B cell (primary cell): Measurements from ENCODE around the gene EVC. TPM values are rescaled to one million over a fixed set of nuclear protein-coding genes. Genes with fewer than 3 reads are reported as not detected.

ENCODE experiments used
- ATAC-seq: fragments of 200-7000 bp; cut with Tn5 transposase; one replicate; pipeline ENCODE4 v1.10.0; 2021; ENCODE audit warnings: low read depth, mild to moderate bottlenecking, moderate number of reproducible peaks, moderate library complexity
- CTCF ChIA-PET: fragments of 350-600 bp; sonication (Branson Sonifier 250); formaldehyde crosslinking; loops from one replicate; lab custom pipeline; 2021; ENCODE audit warnings: antibody characterized with exemption, inconsistent platforms; lab: Charles Lee
- POLR2A ChIA-PET: fragments of 350-600 bp; sonication (Branson Sonifier 250); formaldehyde crosslinking; loops from one replicate; lab custom pipeline; 2021; ENCODE audit warnings: antibody characterized with exemption; lab: Charles Lee
- DNase-seq: peaks from one replicate; pipeline ENCODE4 v3.0.0; 2013
- H2AFZ ChIP-seq: 2 replicates; pipeline ENCODE4 v1.6.1; 2012; ENCODE audit warnings: mild to moderate bottlenecking, low read depth, low read length; ENCODE audit not compliant: insufficient read depth, poor library complexity, severe bottlenecking
- H3K27ac ChIP-seq, 2 donors: 1 replicate in 1 of 2; 2 replicates in 1 of 2; pipeline ENCODE4 v1.5.1; 2012 to 2013; ENCODE audit warnings: low read length in 2 of 2, mild to moderate bottlenecking in 2 of 2, moderate library complexity in 1 of 2
- H3K27me3 ChIP-seq, 4 experiments: fragments of 200-600 bp in 1 of 4; sonication (generic) in 1 of 4; replicated peaks in 1 of 4; 1 replicate in 2 of 4; 2 replicates in 2 of 4; pipeline versions ENCODE4 v1.6.1 to v1.7.0; 2013 to 2016; ENCODE audit warnings: low read length in 3 of 4, mild to moderate bottlenecking in 2 of 4, mixed read lengths in 1 of 4, moderate library complexity in 1 of 4; ENCODE audit not compliant: insufficient read depth in 4 of 4, control insufficient read depth in 3 of 4; ENCODE audit errors: control extremely low read depth in 1 of 4
- H3K36me3 ChIP-seq, 2 experiments: replicated peaks in 1 of 2; 1 replicate in 1 of 2; 2 replicates in 1 of 2; pipeline versions ENCODE4 v1.6.1 to v1.7.1; 2013; ENCODE audit warnings: low read length in 1 of 2; ENCODE audit not compliant: insufficient read depth in 2 of 2, control insufficient read depth in 1 of 2; ENCODE audit errors: control extremely low read depth in 1 of 2, extremely low read depth in 1 of 2
- H3K4me1 ChIP-seq, 2 donors: fragments of 200-600 bp in 1 of 2; sonication (generic) in 1 of 2; 1 replicate in 1 of 2; 2 replicates in 1 of 2; pipeline versions ENCODE4 v1.5.1 to v1.6.1; 2013 to 2017; ENCODE audit warnings: low read length in 2 of 2; ENCODE audit not compliant: control insufficient read depth in 2 of 2, insufficient read depth in 2 of 2
- H3K4me2 ChIP-seq: replicated peaks from 2 replicates; pipeline ENCODE3; 2012; ENCODE audit warnings: mild to moderate bottlenecking, low read depth, low read length; ENCODE audit not compliant: poor library complexity, severe bottlenecking
- H3K4me3 ChIP-seq, 5 experiments: fragments of 200-600 bp in 1 of 5; sonication (generic) in 1 of 5; 1 replicate in 3 of 5; 2 replicates in 2 of 5; pipeline versions ENCODE4 v1.5.1 to v1.7.0; 2011 to 2016; ENCODE audit warnings: low read length in 4 of 5, mild to moderate bottlenecking in 4 of 5, low read depth in 2 of 5, control low read depth in 1 of 5, moderate library complexity in 1 of 5; ENCODE audit not compliant: insufficient read depth in 1 of 5; ENCODE audit errors: control extremely low read depth in 1 of 5, extremely low read depth in 1 of 5
- H3K79me2 ChIP-seq: fragments of 200-600 bp; sonication (generic); one replicate; pipeline ENCODE4 v1.6.0; 2016; ENCODE audit warnings: low read length; ENCODE audit not compliant: control insufficient read depth, insufficient read depth
- H3K9ac ChIP-seq: fragments of 200-600 bp; sonication (generic); 2 replicates; pipeline ENCODE4 v1.6.1; 2017; ENCODE audit warnings: mild to moderate bottlenecking, low read length, moderate library complexity
- H3K9me3 ChIP-seq, 3 donors: one replicate each; pipeline versions ENCODE4 v1.6.1 to v1.7.1; 2013; ENCODE audit warnings: low read length in 2 of 3; ENCODE audit not compliant: control insufficient read depth in 2 of 3, insufficient read depth in 1 of 3; ENCODE audit errors: control extremely low read depth in 1 of 3
- H4K20me1 ChIP-seq: 2 replicates; pipeline ENCODE4 v1.6.0; 2012; ENCODE audit warnings: mild to moderate bottlenecking, low read length; ENCODE audit not compliant: insufficient read depth, control insufficient read depth, poor library complexity, severe bottlenecking
- H3K27ac Mint-ChIP-seq: one replicate; pipeline ENCODE4 v1.8.0; 2021; ENCODE audit warnings: mixed read lengths
- H3K27me3 Mint-ChIP-seq: one replicate; pipeline ENCODE4 v1.8.0; 2021; ENCODE audit warnings: mixed read lengths
- H3K4me1 Mint-ChIP-seq: one replicate; pipeline ENCODE4 v1.8.0; 2021; ENCODE audit warnings: mixed read lengths
- H3K4me3 Mint-ChIP-seq: one replicate; pipeline ENCODE4 v1.8.0; 2021; ENCODE audit warnings: mixed read lengths
- H3K9me3 Mint-ChIP-seq: one replicate; pipeline ENCODE4 v1.8.0; 2022; ENCODE audit warnings: mixed read lengths; ENCODE audit not compliant: insufficient read depth
- EZH2 ChIP-seq: IDR thresholded peaks from 2 replicates; pipeline ENCODE4 v1.6.1; 2012; ENCODE audit warnings: borderline replicate concordance, low read depth, mild to moderate bottlenecking, moderate library complexity, low read length; ENCODE audit not compliant: insufficient read depth, poor library complexity, severe bottlenecking
- WGBS: methylation state at CpG from one replicate; pipeline ENCODE4 v1.1.5; 2013; ENCODE audit warnings: missing lambda C conversion rate; ENCODE audit not compliant: insufficient coverage; 5-methylcytosine and 5-hydroxymethylcytosine counted together
- intact Hi-C: fragments of 100-400 bp; cut with micrococcal nuclease; formaldehyde crosslinking; loops from one replicate; pipeline ENCODE4 v1.10.0; 2022
- polyA plus RNA-seq: library from polyadenylated mRNA; depleted of rRNA; stranded (reverse); fragments of >200 nt; gene quantifications from 2 replicates; pipeline ENCODE4 v1.2.3, GENCODE V29; 2012
- total RNA-seq, 2 donors: library from RNA; stranded (reverse); fragments of 120-200 nt in 1 of 2; gene quantifications; 1 replicate in 1 of 2; 2 replicates in 1 of 2; pipeline versions ENCODE4 v1.2.3 to v1.2.4, GENCODE V29; 2013 to 2022
- TF ChIP-seq, protein P1 (sequence below): fragments of 200-600 bp; IDR thresholded peaks from one replicate; pipeline ENCODE4 v1.8.0; 2022; ENCODE audit warnings: antibody characterized with exemption, mild to moderate bottlenecking

Gene EVC
- total and polyA plus RNA-seq, 2 donors (not counting 1 experiment from before 2014, with no cell fraction given), result 1.5 TPM; not detected in 1

DNA sequence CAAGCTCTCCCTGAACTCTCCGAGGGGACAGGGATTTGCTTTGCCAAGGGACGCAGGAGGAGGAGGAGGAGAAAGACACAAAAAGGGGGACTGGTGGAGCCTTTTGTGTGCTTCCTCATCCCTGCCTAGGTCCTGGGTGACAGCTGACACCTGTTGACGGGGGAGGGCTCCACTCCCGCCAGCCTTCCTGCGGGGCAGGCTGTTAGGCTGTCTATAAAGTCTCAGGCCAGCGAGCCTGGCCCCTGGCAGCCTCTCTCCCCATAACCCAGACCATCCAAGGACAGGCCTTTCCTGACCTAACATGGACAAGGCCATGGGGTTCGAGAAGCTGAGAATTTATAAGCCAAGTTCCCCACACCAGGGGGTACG lies 1.8 kb upstream of the EVC start:
- DNase-seq (no peak), ATAC-seq (no peak)
- no peak overlapping the region for H3K4me3 Mint-ChIP-seq
- peaks cover 0 to 29% (median 0%) of the 10 kb centered on the region in 3 donors for H3K9me3 ChIP-seq
- peaks cover 0 to 44% (median 5%) of the 10 kb centered on the region in 4 experiments for H3K27me3 ChIP-seq
- no peak overlapping the region for H3K4me2 ChIP-seq
- CTCF ChIA-PET, result no interaction called here
- H4K20me1 ChIP-seq, result no peaks in the 10 kb centered on the region
- H3K4me3 ChIP-seq, result no peak overlapping the region
- no peak overlapping the region for H3K27ac Mint-ChIP-seq
- H3K36me3 ChIP-seq, result no peaks in the 10 kb centered on the region
- H3K9me3 Mint-ChIP-seq, result no peaks in the 10 kb centered on the region
- peaks cover 39% of the 10 kb centered on the region for H3K27me3 Mint-ChIP-seq
- 82% methylated on average over 7 of the region's 8 CpGs for WGBS
- no peaks in the 10 kb centered on the region for H3K79me2 ChIP-seq
- TF ChIP-seq, protein P1, sequence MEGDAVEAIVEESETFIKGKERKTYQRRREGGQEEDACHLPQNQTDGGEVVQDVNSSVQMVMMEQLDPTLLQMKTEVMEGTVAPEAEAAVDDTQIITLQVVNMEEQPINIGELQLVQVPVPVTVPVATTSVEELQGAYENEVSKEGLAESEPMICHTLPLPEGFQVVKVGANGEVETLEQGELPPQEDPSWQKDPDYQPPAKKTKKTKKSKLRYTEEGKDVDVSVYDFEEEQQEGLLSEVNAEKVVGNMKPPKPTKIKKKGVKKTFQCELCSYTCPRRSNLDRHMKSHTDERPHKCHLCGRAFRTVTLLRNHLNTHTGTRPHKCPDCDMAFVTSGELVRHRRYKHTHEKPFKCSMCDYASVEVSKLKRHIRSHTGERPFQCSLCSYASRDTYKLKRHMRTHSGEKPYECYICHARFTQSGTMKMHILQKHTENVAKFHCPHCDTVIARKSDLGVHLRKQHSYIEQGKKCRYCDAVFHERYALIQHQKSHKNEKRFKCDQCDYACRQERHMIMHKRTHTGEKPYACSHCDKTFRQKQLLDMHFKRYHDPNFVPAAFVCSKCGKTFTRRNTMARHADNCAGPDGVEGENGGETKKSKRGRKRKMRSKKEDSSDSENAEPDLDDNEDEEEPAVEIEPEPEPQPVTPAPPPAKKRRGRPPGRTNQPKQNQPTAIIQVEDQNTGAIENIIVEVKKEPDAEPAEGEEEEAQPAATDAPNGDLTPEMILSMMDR, result no peak
- no peak for TF ChIP-seq EZH2
- intact Hi-C loops, result no loop called here
- H2AFZ ChIP-seq, result no peak overlapping the region
- H3K4me1 Mint-ChIP-seq, result peaks cover 20% of the 10 kb centered on the region
- no peak overlapping the region for H3K27ac ChIP-seq
- H3K9ac ChIP-seq, result no peak overlapping the region
- POLR2A ChIA-PET, result no interaction called here
- H3K4me1 ChIP-seq, result peaks cover 0 to 17% of the 10 kb centered on the region in 2 donors

DNA sequence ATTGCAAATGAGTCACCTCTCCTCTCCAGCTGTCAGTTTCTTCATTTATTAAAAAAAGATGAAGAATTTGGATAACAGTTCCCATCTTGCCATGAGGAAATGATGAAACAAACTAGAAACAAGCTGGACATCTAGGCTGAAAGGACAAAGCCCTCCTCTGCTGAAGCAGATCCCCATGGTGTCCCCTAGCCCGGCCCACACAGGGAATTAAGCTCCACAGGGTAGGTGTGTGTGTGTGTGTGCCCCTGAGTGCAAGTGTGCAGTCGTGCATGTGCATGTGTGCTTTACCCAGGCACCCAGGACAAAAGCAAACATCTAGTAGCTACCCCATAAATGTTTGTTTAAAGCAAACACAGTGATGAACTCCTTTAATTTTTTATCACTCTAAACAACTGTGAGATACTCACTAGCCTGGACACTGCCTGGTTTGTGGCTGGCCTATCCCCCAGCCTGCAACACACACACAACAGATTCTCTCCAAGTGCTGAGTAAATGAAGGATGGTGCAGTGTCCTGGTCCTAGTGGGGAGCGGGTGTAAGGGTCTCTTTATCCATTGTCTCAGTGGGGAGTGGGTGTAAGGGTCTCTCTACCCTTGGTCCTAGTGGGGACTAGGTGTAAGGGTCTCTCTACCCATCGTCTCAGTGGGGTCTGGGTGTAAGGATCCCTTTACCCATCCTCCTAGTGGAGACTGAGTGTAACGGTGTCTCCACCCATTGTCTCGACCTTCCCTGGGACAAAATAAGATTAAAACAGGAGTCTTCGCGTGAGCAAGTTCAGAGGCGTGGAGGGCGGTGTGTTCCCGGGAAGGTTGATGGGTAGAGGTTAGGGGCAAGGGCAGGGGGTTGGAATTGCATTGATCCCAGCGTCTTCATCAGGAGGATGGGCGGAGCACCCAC lies 688 bp upstream of the EVC start:
- DNase-seq (no peak), ATAC-seq (no peak)
- Histone ChIP-seq H3K27ac (no peak overlapping the region), H2AFZ (peak overlapping the region; percentile 33), H3K9ac (no peak overlapping the region), H3K4me1 (peaks cover 0 to 17% of the 10 kb centered on the region in 2 donors), H3K27me3 (peaks cover 0 to 44% (median 5%) of the 10 kb centered on the region in 4 experiments), H3K36me3 (no peaks in the 10 kb centered on the region), H3K4me2 (peak overlapping the region; percentile 38), H3K4me3 (peak overlapping the region in 1 of 5 experiments; percentile 23), H3K79me2 (no peaks in the 10 kb centered on the region), H4K20me1 (no peaks in the 10 kb centered on the region), H3K9me3 (peaks cover 0 to 31% (median 0%) of the 10 kb centered on the region in 3 donors)
- Mint-ChIP-seq H3K4me1 (peaks cover 20% of the 10 kb centered on the region), H3K9me3 (no peaks in the 10 kb centered on the region), H3K27ac (no peak overlapping the region), H3K27me3 (peaks cover 39% of the 10 kb centered on the region), H3K4me3 (peak overlapping the region; percentile 81)
- intact Hi-C loops, result no loop called here
- TF ChIP-seq EZH2, result no peak
- ChIA-PET POLR2A (no interaction called here), CTCF (no interaction called here)
- 26% methylated on average over 10 of the region's 13 CpGs for WGBS
